ENCODE data around the gene KCND2. TPM values are rescaled to one million over a fixed set of nuclear protein-coding genes. Genes with fewer than 3 reads are reported as not detected.

KCND2 gene
- not detected in 2 replicates for total RNA-seq (2022)
- Bru-seq, nascent RNA, result percentile 0 among the genes with signal in this experiment
- percentile 3 among the genes with signal in this experiment for BruChase-seq, experiment 1, labeled RNA remaining after a 2-hour chase
- percentile 3 among the genes with signal in this experiment for BruChase-seq, experiment 2, labeled RNA remaining after a 6-hour chase
- long read RNA-seq, result 0 reads

- no peaks in the 10 kb centered on the region for H3K4me1 ChIP-seq
- DNase-seq, result peak; percentile 2 to 32
- Mint-ChIP-seq H3K27me3 (ENCODE audit: insufficient read depth, unreplicated experiment) (peaks cover 27% of the 10 kb centered on the region), H3K9me3 (ENCODE audit: unreplicated experiment) (no peaks in the 10 kb centered on the region), H3K27ac (ENCODE audit: unreplicated experiment) (no peak within 1 kb of the TSS), H3K4me1 (ENCODE audit: low read depth, unreplicated experiment) (peaks cover 8% of the 10 kb centered on the region), H3K4me3 (ENCODE audit: unreplicated experiment) (peak within 1 kb of the TSS; percentile 75), H3K36me3 (ENCODE audit: insufficient read depth, unreplicated experiment) (no peaks in the 10 kb centered on the region)
- intact Hi-C loops (cut with micrococcal nuclease; ENCODE audit: unreplicated experiment), result loop anchor here (1.0 kb wide), 3 partner anchors 282 to 1003 kb away; no protein-coding TSS in a partner anchor
- H3K4me3 ChIP-seq (ENCODE audit: low read depth, low read length), result peak within 1 kb of the TSS; percentile 32
- BruUV-seq (replicated peaks), result no TSS peak
- H3K9me3 ChIP-seq, result no peaks in the 10 kb centered on the region
- ChIA-PET CTCF (no interaction called here), POLR2A (no interaction called here)
- TF ChIP-seq, protein P1, sequence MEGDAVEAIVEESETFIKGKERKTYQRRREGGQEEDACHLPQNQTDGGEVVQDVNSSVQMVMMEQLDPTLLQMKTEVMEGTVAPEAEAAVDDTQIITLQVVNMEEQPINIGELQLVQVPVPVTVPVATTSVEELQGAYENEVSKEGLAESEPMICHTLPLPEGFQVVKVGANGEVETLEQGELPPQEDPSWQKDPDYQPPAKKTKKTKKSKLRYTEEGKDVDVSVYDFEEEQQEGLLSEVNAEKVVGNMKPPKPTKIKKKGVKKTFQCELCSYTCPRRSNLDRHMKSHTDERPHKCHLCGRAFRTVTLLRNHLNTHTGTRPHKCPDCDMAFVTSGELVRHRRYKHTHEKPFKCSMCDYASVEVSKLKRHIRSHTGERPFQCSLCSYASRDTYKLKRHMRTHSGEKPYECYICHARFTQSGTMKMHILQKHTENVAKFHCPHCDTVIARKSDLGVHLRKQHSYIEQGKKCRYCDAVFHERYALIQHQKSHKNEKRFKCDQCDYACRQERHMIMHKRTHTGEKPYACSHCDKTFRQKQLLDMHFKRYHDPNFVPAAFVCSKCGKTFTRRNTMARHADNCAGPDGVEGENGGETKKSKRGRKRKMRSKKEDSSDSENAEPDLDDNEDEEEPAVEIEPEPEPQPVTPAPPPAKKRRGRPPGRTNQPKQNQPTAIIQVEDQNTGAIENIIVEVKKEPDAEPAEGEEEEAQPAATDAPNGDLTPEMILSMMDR (IDR thresholded peaks at IDR 0.05; ENCODE audit: insufficient read depth in 1 of 2, low read depth in 1 of 2, low read length in 1 of 2, severe bottlenecking in 1 of 2, unreplicated experiment in 1 of 2), result no peak
- H3K36me3 ChIP-seq (ENCODE audit: control insufficient read depth, insufficient read depth, low read length), result no peaks in the 10 kb centered on the region
- no peaks in the 10 kb centered on the region; the same call in 1 of the 2 replicates for H3K27me3 ChIP-seq (replicated peaks; ENCODE audit: control insufficient read depth, insufficient read depth, low read length)
Measured at GRCh38 chr7:120272701-120273475, at the start of gene KCND2. Gene KCND2, plus strand, starts transcription at chr7:120273175.

DNA sequence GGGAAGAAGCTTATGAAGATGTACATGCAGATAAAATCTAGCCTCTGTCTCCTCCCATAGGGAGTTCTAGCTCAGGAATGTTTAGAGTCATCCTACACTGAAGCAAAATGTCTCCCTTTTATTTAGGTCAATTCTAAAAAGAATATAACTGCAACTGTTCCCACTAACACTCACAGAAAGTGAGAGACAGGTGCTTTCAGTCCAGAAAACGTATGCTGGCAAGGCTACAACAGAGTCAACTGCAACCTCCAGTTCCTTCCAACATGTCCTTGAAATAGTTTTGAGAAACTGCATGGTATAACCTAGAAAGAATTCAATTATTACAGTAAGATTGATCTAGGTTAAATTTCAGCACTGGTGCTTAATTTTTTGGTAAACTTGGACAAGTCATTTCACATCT is 46.8 kb upstream of the KCND2 start:
- no peaks in the 10 kb centered on the region for H3K4me1 Mint-ChIP-seq (ENCODE audit: low read depth, unreplicated experiment)
- CTCF ChIA-PET, result no interaction called here
- H3K36me3 ChIP-seq (ENCODE audit: control insufficient read depth, insufficient read depth, low read length), result no peaks in the 10 kb centered on the region
- POLR2A ChIA-PET, result no interaction called here
- TF ChIP-seq, protein P1 (IDR thresholded peaks at IDR 0.05; ENCODE audit: insufficient read depth in 1 of 2, low read depth in 1 of 2, low read length in 1 of 2, severe bottlenecking in 1 of 2, unreplicated experiment in 1 of 2), result no peak
- no peaks in the 10 kb centered on the region for H3K36me3 Mint-ChIP-seq (ENCODE audit: insufficient read depth, unreplicated experiment)
- BruUV-seq (replicated peaks), result no TSS peak
- intact Hi-C loops (cut with micrococcal nuclease; ENCODE audit: unreplicated experiment), result no loop called here
- no peaks in the 10 kb centered on the region for H3K27me3 Mint-ChIP-seq (ENCODE audit: insufficient read depth, unreplicated experiment)
- DNase-seq, result no peak
- H3K27ac Mint-ChIP-seq (ENCODE audit: unreplicated experiment), result no peak overlapping the region
- H3K9me3 Mint-ChIP-seq (ENCODE audit: unreplicated experiment), result no peaks in the 10 kb centered on the region
- no peak overlapping the region for H3K4me3 Mint-ChIP-seq (ENCODE audit: unreplicated experiment)
- no peaks in the 10 kb centered on the region for H3K4me1 ChIP-seq
- no peaks in the 10 kb centered on the region for H3K9me3 ChIP-seq
- no peak overlapping the region for H3K4me3 ChIP-seq (ENCODE audit: low read depth, low read length)
- H3K27me3 ChIP-seq (replicated peaks; ENCODE audit: control insufficient read depth, insufficient read depth, low read length), result no peaks in the 10 kb centered on the region

GRCh38 chr7:120227255-120227654 is 45.7 kb upstream of the KCND2 start:
- H3K36me3 Mint-ChIP-seq (ENCODE audit: insufficient read depth, unreplicated experiment), result no peaks in the 10 kb centered on the region

More at GRCh38 chr7:120227255-120227654, 45.7 kb upstream of the KCND2 start:
- Mint-ChIP-seq H3K27ac (ENCODE audit: unreplicated experiment) (no peak overlapping the region), H3K4me1 (ENCODE audit: low read depth, unreplicated experiment) (no peaks in the 10 kb centered on the region), H3K4me3 (ENCODE audit: unreplicated experiment) (no peak overlapping the region), H3K9me3 (ENCODE audit: unreplicated experiment) (no peaks in the 10 kb centered on the region), H3K27me3 (ENCODE audit: insufficient read depth, unreplicated experiment) (no peaks in the 10 kb centered on the region)
- Histone ChIP-seq H3K27me3 (replicated peaks; ENCODE audit: control insufficient read depth, insufficient read depth, low read length) (no peaks in the 10 kb centered on the region), H3K36me3 (ENCODE audit: control insufficient read depth, insufficient read depth, low read length) (no peaks in the 10 kb centered on the region), H3K4me1 (no peaks in the 10 kb centered on the region), H3K9me3 (no peaks in the 10 kb centered on the region), H3K4me3 (ENCODE audit: low read depth, low read length) (no peak overlapping the region)
- ChIA-PET CTCF (no interaction called here), POLR2A (no interaction called here)
- intact Hi-C loops (cut with micrococcal nuclease; ENCODE audit: unreplicated experiment), result no loop called here
- TF ChIP-seq, protein P1 (IDR thresholded peaks at IDR 0.05; ENCODE audit: insufficient read depth in 1 of 2, low read depth in 1 of 2, low read length in 1 of 2, severe bottlenecking in 1 of 2, unreplicated experiment in 1 of 2), result no peak
- DNase-seq, result no peak
- BruUV-seq (replicated peaks), result no TSS peak
